Erythroblast (primary cell): Measurements from ENCODE around the gene FRMD4A.

Experiments used
- GATA1 ChIP-seq: IDR thresholded peaks from 2 replicates; pipeline ENCODE4 v1.6.1; 2011; ENCODE audit warnings: low read depth, mild to moderate bottlenecking, control low read depth, low read length, moderate library complexity
- POLR2A ChIP-seq: IDR thresholded peaks from 2 replicates; pipeline ENCODE4 v1.6.1; 2011; ENCODE audit warnings: mild to moderate bottlenecking, low read length

GRCh38 chr10:14236341-14236740 is 94.4 kb downstream of the FRMD4A start:
- no peak for TF ChIP-seq POLR2A
- TF ChIP-seq GATA1 = no peak
